Uterus (tissue), 4 donors: ENCODE data around the gene PDLIM1. TPM values are rescaled to one million over a fixed set of nuclear protein-coding genes. Genes with fewer than 3 reads are reported as not detected.

ENCODE experiments used
- DNase-seq, 2 donors: peaks; one replicate each; pipeline ENCODE4 v3.0.0-alpha.2; 2019 to 2020
- H3K27ac ChIP-seq, 2 donors: fragments of 200-600 bp; sonication (generic); 1 replicate in 1 of 2; 2 replicates in 1 of 2; pipeline ENCODE4 v1.5.1; 2016 to 2018
- H3K27me3 ChIP-seq, 2 donors: fragments of 200-600 bp; sonication (generic); one replicate each; pipeline ENCODE4 v1.5.1; 2018 to 2019; ENCODE audit warnings: control low read depth in 1 of 2
- H3K36me3 ChIP-seq, 2 donors: fragments of 200-600 bp; sonication (generic); one replicate each; pipeline ENCODE4 v1.5.1; 2019; ENCODE audit warnings: control low read depth in 1 of 2
- H3K4me1 ChIP-seq, 2 donors: fragments of 200-600 bp; sonication (generic); one replicate each; pipeline ENCODE4 v1.5.1; 2018 to 2019; ENCODE audit warnings: control low read depth in 1 of 2
- H3K4me3 ChIP-seq, 2 donors: fragments of 200-600 bp; sonication (generic); 1 replicate in 1 of 2; 2 replicates in 1 of 2; pipeline ENCODE4 v1.5.1; 2018 to 2019; ENCODE audit warnings: mild to moderate bottlenecking in 1 of 2
- H3K9me3 ChIP-seq, 2 donors: fragments of 200-600 bp; sonication (generic); one replicate each; pipeline ENCODE4 v1.5.1; 2019; ENCODE audit warnings: control low read depth in 1 of 2
- POLR2A ChIP-seq, 2 donors: fragments of 450-650 bp; IDR thresholded peaks; one replicate each; pipeline ENCODE4 v1.6.1; 2016; ENCODE audit warnings: antibody characterized with exemption in 2 of 2, mild to moderate bottlenecking in 1 of 2, moderate library complexity in 1 of 2
- intact Hi-C: fragments of 100-400 bp; cut with DNase I; formaldehyde crosslinking; loops from one replicate; pipeline ENCODE4 v1.15.1; 2023; ENCODE audit warnings: low total_unique reads
- total RNA-seq, 4 donors: library from RNA; depleted of rRNA in 3 of 4; stranded (reverse); fragments of >200 nt in 3 of 4; gene quantifications; one replicate each; pipeline versions ENCODE4 v1.1.0 to v1.2.4, GENCODE V29; 2014 to 2023
- TF ChIP-seq, protein P1 (sequence below), 4 experiments: fragments of 200-600 bp in 2 of 4; fragments of 450-650 bp in 2 of 4; sonication (generic) in 2 of 4; IDR thresholded peaks; one replicate each; pipeline ENCODE4 v1.5.1; 2016 to 2019; ENCODE audit warnings: antibody characterized with exemption in 4 of 4, mild to moderate bottlenecking in 2 of 4, moderate library complexity in 1 of 4
- donor health status: DM: yes; HTN: yes; CAD: no.

PDLIM1 gene
- total RNA-seq, 4 donors from 2014 or later: 14.0 to 192 (median 86.7) TPM

DNA sequence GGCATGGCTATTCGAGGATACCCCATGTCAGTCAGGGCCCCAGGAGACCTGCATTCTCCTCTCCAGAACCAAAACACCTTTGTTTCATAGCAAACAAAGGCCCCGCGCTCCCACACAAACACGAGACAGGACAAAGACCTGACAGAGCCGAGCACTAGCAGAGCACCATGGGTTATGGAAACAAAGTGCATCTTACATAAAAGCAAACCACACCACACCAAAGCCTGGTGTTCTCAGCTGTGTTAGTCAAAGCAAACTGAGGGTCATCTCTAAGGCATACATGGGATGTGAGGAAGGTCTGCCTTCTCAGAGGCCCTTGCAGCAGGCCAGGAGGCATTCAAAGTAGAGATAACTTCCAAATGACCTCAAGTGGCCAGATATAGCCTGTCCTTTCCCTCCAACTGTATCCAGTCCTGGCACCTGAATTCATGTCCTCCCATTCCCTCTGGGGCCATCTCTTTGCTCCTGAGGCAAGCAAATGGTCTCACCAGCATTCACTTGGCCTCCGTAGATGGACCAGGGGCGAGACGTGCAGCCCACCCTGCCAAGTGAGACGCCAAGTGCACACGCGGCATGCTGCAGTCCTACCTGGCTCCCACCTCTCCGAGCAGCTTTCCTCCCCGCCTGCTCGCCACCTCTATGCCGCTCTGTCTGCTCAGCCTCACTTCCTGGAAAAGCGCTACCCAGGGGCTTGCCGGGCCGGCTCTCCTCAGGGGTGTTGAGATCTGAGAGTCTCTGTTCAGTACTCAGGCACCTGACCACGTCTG, 45.3 kb upstream of the PDLIM1 start:
- peak overlapping the region in 1 of 2 donors; percentile 87 for H3K27ac ChIP-seq
- H3K9me3 ChIP-seq: no peaks in the 10 kb centered on the region
- H3K36me3 ChIP-seq: no peaks in the 10 kb centered on the region
- H3K4me3 ChIP-seq: no peak overlapping the region
- H3K4me1 ChIP-seq: peaks cover 0 to 4% of the 10 kb centered on the region in 2 donors
- TF ChIP-seq, protein P1, sequence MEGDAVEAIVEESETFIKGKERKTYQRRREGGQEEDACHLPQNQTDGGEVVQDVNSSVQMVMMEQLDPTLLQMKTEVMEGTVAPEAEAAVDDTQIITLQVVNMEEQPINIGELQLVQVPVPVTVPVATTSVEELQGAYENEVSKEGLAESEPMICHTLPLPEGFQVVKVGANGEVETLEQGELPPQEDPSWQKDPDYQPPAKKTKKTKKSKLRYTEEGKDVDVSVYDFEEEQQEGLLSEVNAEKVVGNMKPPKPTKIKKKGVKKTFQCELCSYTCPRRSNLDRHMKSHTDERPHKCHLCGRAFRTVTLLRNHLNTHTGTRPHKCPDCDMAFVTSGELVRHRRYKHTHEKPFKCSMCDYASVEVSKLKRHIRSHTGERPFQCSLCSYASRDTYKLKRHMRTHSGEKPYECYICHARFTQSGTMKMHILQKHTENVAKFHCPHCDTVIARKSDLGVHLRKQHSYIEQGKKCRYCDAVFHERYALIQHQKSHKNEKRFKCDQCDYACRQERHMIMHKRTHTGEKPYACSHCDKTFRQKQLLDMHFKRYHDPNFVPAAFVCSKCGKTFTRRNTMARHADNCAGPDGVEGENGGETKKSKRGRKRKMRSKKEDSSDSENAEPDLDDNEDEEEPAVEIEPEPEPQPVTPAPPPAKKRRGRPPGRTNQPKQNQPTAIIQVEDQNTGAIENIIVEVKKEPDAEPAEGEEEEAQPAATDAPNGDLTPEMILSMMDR (IDR thresholded peaks at IDR 0.05): no peak
- TF ChIP-seq POLR2A (IDR thresholded peaks at IDR 0.05): no peak
- no peaks in the 10 kb centered on the region for H3K27me3 ChIP-seq
- intact Hi-C loops: no loop called here
- no peak for DNase-seq

GRCh38 chr10:95334805-95335144, 44.0 kb upstream of the PDLIM1 start:
- Histone ChIP-seq H3K4me3 (no peak overlapping the region), H3K4me1 (peaks cover 0 to 4% of the 10 kb centered on the region in 2 donors), H3K9me3 (no peaks in the 10 kb centered on the region), H3K27me3 (no peaks in the 10 kb centered on the region), H3K27ac (peak overlapping the region; percentile 81 to 87), H3K36me3 (no peaks in the 10 kb centered on the region)
- intact Hi-C loops: no loop called here
- TF ChIP-seq, protein P1 (IDR thresholded peaks at IDR 0.05): no peak
- no peak for TF ChIP-seq POLR2A (IDR thresholded peaks at IDR 0.05)
- DNase-seq: no peak

DNA sequence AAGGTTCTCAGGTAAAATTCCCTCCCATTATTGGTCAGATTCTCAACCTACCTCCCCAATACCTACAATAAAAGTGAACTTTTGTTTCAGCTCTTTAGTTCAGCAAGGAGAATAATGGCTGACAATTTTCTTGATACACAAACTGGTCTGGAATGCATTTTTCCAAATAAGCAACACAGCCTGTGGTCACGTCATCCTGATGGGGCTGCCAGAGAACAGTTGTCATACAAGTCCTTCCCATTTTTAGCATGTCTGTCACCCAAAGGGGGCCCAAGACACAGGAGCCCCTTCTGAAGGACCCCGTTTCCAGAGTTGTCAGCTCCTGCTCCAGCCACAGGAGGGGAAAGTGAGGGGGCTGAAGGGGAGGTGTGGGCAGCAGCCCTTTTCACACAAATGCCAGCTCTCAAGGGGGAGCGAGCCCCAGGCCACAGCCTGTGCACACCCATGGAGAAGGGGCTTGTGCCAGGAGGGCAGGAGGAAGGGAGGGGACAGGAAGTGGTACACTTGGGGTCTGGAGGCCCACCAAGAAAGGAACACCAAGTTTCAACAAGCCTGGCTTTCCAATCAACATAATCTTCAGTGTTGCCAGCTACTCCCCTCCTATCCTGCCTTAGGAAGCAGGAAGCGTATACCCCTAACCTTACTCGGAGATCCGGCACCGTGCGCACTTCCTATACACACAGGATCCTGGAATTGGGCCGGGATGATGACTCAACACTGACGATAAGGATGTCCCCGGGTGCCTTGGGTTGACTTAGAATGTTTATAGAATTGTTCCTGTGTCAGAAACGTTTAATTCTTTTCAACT, 43.4 kb upstream of the PDLIM1 start:
- H3K4me3 ChIP-seq: no peak overlapping the region
- no peaks in the 10 kb centered on the region for H3K9me3 ChIP-seq
- no peak for TF ChIP-seq POLR2A (IDR thresholded peaks at IDR 0.05)
- TF ChIP-seq, protein P1 (IDR thresholded peaks at IDR 0.05): no peak
- no peaks in the 10 kb centered on the region for H3K27me3 ChIP-seq
- H3K27ac ChIP-seq: peak overlapping the region; percentile 81 to 87
- H3K36me3 ChIP-seq: no peaks in the 10 kb centered on the region
- DNase-seq: peak; percentile 39 to 81
- intact Hi-C loops: no loop called here
- H3K4me1 ChIP-seq: peaks cover 0 to 4% of the 10 kb centered on the region in 2 donors

GRCh38 chr10:95332666-95333249, 42.0 kb upstream of the PDLIM1 start:
- no peaks in the 10 kb centered on the region for H3K9me3 ChIP-seq
- DNase-seq: no peak
- no peaks in the 10 kb centered on the region for H3K36me3 ChIP-seq
- H3K4me1 ChIP-seq: peaks cover 0 to 4% of the 10 kb centered on the region in 2 donors
- H3K27me3 ChIP-seq: no peaks in the 10 kb centered on the region
- H3K4me3 ChIP-seq: no peak overlapping the region
- peak overlapping the region; percentile 2 to 87 for H3K27ac ChIP-seq
- intact Hi-C loops: no loop called here
- TF ChIP-seq, protein P1 (IDR thresholded peaks at IDR 0.05): no peak
- TF ChIP-seq POLR2A (IDR thresholded peaks at IDR 0.05): no peak
